Stimulated activated CD8-positive, alpha-beta memory T cell treated with anti-CD3 and anti-CD28 coated beads, Interleukin-7, amount 100 ng/mL, for 24 hours (primary cell): ENCODE measurements around the gene GLIPR1.
"Not testable (repeated sequence)": the region's sequence is repeated elsewhere in the genome, so short reads cannot be mapped to it uniquely, and the experiment has no call there.

Experiments used
- DNase-seq: peaks from one replicate; pipeline ENCODE4 v3.0.0-alpha.2; 2020; ENCODE audit warnings: low read depth

Gene GLIPR1

DNA sequence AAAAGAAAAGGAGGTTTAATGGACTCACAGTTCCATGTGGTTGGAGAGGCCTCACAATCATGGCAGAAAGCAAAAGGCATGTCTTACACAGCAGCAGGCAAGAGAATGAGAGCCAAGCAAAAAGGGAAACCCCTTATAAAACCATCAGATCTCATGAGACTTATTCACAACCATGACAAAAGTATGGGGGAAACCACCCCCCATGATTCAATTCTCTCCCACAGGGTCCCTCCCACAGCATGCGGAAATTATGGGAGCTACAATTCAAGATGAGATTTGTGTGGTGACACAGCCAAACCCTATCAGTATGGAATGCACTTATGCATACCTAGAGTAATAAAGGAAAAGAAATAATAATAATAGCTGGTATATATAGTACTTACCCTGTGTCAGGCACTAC, 4.5 kb upstream of the GLIPR1 start:
- peak; percentile 12 for DNase-seq

DNA sequence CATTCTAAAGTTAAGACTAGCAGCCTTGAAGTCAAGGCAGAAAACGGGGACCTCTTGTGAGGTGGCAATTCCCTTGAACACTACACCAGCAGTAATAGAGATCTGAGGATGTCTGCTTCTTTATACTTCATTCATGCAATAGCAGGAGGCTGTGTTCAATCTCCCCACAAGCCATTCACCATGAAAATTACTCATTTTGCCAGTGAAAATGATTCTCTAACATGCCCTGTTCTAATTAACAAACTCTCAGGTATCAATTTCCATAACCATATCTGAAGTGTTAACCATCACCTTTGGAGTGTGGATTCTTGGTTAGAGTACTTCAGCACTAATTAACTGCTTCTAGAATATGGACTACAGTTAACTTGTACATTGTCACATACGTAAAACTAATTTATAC, 3.4 kb upstream of the GLIPR1 start:
- no peak for DNase-seq

DNA sequence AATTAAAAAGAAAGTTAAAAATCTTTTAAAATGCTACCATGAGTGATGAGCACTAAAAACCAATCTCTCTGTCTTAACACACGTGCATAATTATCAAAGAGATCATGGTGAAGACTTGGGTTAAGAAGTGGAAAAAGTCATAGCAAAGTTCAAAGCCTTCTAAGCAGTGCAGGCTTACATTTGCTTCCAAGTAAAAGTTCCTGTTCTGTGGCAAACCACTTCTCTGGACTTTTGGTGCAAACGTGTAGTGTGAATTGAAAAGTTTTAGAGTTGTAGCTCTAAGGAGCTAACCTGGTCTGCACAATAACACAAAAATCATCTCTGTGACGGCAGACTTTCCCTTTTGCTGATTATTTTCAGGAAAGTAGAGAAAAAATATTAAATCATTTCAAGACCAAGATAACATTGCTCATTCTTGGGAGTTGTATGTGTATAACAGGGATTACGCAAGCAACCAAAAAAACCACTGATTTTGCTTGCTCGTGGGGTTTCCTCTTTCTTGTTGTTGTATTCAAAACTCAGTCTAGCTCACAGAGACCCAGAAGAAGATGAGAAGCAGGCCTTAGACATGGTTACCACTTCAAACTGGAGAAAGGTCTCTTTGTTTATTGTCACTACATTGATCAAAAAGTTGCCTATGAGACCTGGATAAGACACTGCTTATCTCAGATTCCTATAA, 2.3 kb upstream of the GLIPR1 start:
- no peak for DNase-seq

DNA sequence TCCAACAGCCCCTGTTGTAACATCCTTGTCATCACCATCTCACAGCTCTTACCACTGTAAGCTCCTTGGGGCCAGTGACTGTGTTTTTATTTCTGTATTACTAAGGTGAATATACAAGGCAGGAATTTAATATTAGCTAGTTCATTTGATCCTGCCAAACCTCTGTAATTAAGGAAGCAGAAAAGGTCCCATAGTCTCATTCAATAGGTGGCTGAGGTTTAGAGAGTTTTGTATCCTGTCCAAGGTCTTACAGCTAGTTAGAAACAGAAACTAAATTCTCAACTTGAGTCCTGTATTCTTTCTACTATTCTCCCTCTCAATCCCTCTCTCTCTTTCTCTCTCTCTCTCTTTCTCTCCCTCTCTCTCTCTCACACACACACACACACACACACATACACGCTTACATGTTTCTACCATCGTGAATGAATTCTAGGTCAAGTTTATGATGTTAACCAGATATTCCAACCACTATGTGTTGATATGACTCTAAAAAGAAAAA, 543 bp upstream of the GLIPR1 start:
- no peak for DNase-seq

DNA sequence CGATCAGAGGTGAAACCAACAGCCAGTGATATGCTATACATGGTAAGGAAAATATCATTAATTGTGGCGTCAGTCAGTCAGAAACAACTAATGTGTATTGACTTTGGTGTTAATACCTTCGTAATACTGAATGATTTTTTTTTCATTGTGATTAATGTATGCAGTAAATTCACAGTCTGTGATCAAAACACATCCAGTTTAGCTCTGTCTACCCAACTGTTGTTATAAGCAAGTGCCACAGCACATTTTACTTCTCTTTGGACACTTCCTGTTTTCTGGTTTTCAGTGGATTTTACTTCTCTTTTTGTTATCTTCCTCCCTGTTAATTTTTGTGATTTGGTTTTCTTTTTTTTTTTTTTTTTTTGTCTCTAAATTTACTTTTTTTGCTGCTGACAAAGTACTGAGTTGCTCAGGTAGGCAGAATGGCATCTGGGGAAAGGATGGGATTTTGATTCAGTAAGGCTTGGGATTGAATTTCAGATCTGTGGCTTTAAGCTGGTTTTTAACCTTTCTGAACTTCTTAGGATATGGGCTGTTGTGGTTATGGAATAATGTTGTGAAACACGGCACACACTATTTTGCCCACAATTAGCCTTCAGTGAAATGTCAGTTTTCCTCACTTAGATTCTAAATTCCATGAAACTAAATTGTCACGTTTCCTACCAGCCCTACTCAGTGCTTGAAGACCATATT, 604 bp downstream of the GLIPR1 start:
- no peak for DNase-seq

DNA sequence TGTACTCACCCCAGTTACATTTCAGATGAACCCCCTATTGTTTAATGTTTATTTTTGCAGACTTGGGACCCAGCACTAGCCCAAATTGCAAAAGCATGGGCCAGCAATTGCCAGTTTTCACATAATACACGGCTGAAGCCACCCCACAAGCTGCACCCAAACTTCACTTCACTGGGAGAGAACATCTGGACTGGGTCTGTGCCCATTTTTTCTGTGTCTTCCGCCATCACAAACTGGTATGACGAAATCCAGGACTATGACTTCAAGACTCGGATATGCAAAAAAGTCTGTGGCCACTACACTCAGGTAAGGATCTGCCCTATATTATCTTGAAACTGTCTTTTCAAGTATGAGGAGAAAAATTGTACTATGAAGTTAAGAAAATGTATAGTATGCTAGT, 1.2 kb downstream of the GLIPR1 start:
- no peak for DNase-seq

DNA sequence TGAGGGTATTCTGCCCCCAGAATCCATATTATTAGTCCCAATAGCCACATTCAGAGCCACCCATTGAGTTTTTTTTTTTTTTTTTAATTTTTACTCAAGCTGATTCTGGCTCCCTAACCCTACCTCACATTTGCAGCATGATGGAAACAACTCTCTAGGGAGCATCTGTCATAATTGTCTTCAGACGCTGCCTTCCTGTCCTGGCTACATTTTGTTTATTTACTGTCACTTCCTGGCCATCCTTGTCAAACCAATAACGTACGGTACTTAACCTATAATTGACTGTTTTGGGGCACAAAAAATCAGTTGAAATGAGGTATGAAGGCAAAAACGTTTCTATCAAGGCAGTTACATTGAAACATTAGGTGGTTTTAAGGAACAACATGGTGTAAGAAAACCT, 2.1 kb downstream of the GLIPR1 start:
- DNase-seq = no peak

DNA sequence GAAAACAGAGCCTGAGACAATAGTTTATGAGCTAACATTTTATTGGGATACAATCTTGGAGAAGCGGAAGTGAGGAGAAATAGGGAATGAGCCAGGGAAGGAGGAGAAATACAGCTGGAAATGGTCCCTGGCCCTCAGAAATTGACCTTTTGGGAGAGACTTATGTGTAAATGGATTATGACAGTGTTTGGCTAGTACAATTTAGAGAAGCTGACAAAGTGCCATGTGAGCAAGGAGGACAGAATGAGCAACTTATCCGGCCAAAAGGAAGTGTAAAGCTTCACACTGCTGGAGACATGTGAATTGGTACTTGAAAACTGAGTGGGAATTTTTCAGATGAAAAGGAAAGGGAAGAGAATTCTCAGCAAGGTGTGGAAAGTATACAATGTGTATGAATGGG, 2.9 kb downstream of the GLIPR1 start:
- DNase-seq = no peak

DNA sequence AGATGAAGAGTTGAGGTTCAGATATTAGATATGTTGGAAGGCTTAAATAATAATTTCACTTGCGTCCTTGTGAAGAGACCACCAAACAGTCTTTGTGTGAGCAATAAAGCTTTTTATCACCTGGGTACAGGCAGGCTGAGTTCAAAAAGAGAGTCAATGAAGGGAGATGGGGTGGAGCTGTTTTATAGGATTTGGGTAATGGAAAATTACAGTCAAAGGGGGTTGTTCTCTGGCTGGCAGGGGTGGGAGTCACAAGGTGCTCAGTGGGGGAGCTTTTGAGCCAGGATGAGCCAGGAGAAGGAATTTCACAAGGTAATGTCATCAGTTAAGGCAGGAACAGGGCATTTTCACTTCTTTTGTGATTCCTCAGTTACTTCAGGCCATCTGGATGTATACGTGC, 3.9 kb downstream of the GLIPR1 start:
- DNase-seq = not testable (repeated sequence)

DNA sequence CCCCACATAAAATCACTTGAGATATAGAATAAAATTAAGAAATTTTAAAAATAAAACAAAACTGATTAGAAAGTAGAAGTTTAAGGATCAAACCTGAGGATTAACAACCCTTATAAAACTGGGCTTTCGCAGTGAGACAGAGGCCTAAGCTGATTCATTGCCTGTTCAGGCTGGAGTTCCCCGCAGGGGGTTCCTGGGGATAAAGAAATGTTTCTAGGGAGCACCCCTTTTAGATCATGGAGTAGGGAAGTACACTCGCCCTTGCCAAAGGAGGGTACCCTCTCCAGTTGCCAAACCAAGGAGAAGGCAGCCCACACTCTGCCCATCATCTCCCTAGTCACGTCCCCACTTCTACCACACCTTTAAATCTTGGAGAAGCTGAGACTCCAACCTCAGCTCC, 6.8 kb downstream of the GLIPR1 start:
- no peak for DNase-seq

DNA sequence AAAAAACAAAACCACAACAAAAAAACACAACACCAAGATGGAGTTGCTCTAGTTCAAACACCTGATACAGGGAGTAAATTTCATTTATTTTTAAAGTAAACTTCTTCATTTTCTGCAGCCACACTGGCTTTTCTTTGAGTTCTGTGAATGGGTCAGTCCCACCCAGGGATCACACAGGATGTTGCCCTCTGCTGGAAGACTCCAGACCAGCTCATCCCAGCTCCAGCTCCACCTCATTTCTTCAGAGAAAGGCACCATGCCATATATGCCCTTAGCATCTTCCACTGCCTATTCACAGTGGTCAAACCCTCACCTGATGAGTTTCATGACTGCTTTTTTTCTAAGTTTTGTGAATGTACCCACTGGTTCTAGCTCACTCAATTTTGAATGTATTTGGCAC, 8.0 kb downstream of the GLIPR1 start:
- DNase-seq = no peak

DNA sequence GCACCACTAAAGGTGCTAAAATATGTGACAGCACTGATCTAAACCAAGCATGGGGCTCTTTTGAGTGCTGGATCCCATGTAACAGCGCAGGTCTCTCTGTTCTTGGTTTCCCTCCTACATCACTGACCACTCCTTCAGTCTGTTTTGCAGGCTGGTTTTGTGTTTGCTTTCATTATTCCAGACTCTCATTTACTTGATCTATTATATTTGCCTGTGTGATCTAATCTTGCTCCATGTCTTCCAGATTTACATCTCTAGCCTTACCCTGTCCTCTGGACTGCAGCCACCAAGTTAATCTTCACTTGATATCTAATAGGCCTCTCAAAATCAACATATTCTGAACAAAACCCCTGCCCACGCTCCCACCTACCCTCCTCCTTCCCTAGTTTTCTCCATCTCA, 8.6 kb downstream of the GLIPR1 start:
- no peak for DNase-seq

DNA sequence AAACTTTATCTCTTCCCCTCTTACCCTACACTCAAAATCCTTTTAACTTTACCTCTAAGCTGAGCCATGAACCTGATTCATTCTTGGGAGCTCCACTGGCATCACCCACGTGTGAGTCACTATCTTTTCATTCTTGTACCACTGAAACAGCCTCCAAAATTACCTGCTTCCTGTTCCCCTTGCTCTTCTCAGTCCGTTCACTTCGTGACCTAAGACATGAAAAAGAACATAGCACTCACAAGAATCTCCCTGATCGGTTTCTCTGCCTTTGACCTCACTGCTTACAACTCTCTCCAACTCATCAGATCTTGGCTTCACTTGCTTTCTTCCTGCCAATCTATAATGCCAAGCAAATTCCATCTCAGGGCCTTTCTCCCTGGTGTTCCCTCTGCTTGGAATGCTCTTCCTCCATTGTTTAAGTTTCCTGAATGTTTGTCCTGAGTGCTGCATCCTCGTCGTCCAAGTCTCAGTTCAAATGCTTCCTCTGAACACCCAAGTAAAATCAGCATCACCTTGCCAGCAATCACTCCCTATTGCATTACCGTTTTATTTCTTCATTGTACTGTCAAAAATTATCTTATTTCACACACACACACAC, 9.2 kb downstream of the GLIPR1 start:
- no peak for DNase-seq

DNA sequence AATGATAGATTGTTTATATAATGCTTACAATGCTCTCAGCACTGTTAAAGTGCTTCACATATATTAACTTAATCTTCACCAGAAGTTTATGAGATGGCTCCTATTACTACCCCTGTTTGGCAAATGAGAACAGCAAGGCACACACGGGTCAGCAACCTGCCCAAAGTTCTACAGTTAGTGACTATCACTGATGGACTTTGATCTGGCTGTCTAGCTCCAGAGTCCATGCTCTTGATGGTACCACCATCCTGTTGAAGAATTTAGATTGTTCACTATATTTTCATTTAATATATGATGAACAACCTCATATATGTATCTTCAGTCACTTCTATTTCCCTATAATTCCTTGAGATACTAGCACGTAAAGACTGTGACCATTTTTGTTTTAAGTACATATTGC, 10.6 kb downstream of the GLIPR1 start:
- DNase-seq = no peak

DNA sequence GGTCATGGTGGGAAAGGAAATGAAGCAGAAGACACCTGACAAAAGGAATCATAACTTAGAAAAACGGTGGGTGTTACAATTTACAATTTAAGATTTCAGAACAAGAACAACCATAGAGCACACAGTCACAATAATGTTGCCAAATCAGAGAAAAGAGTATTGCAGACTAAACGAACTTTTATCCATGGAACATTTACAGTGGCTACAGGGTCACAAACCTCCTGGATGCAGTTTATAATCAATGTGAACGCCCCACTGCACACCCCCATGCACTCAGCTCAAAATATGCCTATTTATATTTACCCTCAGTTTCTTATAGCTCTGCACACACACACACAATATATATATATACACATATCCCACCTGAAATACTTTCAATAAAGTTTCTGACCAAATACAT, 22.9 kb downstream of the GLIPR1 start:
- no peak for DNase-seq

DNA sequence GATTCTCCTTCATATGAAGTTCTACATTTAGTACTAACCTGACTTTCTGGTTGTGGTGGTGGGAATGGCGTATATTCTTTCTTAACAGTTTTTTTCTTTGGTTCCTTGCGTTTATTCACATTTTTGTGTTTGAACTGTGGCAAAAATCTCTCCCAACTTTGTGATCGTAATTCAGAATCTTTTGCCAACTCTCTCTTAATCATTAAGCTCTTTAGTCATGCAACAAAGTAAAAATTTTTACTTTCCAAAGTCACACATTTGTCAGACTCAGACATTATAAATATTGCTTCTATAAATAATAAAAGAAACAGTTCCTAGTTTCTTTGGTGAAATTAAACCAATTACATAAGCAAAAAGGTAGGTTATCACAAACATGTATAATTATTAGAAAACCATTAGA, 23.3 kb downstream of the GLIPR1 start:
- no peak for DNase-seq

DNA sequence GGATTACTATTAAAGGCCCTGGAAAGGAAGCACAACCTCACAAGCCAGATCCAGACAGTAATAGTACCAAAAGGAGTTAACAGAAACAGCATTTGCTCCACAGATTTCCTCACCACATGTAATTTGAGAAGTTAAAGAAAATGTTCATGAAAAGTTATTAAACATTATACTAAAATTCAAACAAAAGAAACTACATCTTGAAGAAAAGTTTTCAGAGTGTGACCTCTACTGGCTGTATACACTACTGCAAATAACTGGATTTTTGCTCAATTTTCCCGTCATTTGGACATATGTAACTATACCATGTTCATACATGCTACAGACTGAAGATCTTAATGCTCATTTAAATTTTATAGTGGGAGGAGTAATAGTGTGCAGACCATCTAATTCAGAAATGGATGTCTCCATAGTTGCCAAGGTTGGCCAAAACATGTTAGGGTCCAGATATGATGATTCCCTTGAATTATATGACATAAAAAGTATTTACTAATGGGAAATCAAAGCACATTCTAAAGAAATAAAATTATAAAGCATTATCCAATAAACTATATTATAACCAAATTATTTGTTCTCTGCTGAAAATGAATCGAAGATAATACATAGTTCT, 25.3 kb downstream of the GLIPR1 start:
- no peak for DNase-seq

DNA sequence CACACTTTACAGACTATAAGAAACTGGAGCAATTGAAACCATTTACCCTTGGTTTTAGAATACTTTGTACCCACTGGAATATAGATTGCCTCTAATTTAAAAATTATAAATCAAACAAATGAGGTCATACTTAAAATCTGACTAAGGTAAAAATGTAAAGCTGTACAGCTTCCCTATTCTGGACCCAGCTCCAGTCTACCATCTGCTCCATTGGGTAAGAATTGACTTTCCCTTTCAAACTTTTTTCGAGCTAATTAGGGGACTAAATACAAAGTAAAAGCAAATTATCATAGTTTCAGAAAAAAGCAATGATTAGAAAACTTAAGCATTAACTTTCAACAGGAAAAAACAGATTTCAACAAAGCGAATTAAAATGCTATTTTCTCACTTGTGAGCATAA, 26.5 kb downstream of the GLIPR1 start:
- no peak for DNase-seq

DNA sequence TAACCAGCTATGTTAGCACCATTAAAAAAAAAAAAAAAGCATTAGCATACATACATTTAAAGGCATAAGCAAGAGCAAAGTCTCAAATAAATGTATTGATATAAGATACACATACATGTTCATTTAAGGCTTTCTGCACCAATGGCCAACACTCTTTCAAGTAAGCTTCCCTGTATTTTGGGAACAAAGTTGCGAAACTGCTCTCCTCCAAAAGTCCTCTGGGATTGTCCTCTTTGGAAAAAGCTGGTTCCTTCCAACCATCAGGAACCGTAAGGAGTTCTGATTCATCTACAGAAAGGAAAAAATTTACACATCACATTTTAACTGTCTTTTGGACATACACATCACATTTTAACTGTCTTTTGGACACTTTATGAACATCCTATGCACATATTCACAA, 27.6 kb downstream of the GLIPR1 start:
- DNase-seq = no peak

DNA sequence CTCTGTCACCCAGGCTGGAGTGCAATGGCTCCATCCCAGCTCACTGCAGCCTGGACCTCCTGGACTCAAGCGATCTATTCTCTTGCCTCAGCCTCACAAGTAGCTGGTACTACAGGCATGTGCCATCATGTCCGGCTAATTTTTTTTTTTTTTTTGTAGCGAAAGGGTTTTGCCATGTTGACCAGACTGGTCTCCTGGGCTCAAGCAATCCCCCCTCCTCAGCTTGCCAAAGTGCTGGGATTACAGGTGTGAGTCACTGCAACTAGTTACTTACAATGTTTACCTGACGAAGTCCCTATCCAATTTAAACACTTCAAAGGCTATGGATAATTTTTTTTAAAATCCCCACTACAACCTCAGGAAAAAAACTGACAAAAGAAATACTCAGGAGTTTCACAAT, 29.1 kb downstream of the GLIPR1 start:
- no peak for DNase-seq

DNA sequence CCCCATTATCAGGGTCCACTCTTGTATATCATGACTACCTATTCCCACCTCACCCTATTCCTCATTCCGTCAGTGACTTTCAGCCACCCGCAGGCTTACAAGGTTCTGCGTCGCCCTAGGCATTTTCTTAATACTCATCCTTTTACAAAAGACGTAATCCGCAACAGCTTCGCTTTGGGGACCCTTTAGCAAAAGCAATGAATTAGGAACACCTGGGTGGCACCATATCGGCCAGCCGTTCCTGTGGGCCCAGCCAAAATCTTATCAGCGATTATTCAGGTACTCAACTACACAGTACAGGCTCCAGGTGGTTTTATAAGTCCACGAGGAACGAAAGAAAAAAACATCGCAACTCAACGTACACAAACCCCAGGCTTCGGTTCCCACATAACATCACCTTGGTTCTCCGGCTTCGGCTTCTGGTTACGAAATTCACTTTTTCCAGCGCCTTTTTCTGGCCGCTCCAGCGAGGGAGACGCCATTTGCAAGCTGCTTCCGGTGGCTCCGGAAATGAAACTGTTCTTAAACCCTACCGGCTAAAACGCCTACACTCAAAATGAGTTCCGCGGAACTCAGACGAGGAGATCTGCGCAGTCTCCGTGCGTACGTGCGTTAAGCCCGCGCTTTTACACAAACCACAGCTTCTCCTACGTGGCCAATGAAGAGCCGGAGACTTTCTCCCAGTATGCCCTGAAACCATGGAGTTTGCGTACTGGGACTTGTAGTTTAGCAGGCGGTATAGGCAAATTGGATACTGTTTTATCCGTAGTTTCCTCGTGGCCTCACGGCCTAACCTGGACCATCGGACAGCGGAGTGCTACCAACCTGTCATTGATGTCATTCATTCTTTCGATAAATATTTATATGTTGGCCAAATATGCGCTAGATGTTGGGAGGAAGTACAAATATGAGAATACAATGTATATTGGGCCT, 30.8 kb downstream of the GLIPR1 start, which contains the start of gene KRR1:
Gene KRR1 (minus strand): TSS at position 494 of the 933 bp plus-strand sequence. CDS start 12 bp downstream, at position 482.
- peak; percentile 76 for DNase-seq

DNA sequence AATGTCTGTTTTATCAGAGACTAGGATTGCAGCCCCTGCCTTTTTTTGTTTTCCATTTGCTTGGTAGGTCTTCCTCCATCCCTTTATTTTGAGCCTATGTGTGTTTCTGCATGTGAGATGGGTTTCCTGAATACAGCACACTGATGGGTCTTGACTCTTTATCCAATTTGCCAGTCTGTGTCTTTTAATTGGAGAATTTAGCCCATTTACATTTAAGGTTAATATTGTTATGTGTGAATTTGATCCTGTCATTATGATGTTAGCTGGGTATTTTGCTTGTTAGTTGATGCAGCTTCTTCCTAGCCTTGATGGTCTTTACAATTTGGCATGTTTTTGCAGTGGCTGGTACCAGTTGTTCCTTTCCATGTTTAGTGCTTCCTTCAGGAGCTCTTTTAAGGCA, 40.7 kb downstream of the GLIPR1 start:
- DNase-seq = not testable (repeated sequence)
